GM19395 (cell line): ENCODE data around the gene U2AF2.
A peak's percentile ranks its signal among the peaks of the same experiment; 100 is the strongest.

Experiments used
- ATAC-seq: cut with Tn5 transposase; IDR thresholded peaks from one replicate; pipeline ENCODE4 v1.9.1; 2021; ENCODE audit warnings: mild to moderate bottlenecking, moderate library complexity; ENCODE audit not compliant: unreplicated experiment

Gene U2AF2

DNA sequence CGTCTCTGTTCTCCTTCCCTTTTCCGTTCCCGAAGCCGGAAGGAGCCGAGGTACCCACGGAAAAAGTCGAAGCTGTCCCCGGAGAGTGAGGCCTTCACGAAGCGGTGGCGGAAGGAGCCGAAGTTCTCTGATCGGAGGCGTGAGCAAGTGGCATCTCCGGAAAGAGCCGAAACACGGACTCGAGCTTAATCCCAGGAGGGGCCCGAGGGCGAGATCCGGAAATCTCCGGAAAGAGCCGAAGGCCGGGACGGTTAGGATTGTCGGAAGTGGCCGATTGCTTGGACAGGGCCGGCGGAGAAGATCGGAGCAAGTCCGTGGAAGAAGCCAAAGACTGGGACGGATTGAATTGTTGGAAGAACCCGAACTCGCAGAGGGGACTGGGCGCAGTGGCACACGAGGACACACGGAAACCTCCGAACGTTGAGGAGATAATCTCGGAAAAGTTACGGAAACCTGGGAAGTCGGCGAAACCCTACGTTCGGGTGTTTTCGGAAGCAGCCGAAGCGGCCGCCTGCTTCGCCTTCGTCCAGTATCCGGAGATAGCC lies 440 bp upstream of the U2AF2 start:
- ATAC-seq: peak; percentile 56

- no peak for ATAC-seq
Observed at GRCh38 chr19:55655648-55656040, 809 bp downstream of the U2AF2 start.

DNA sequence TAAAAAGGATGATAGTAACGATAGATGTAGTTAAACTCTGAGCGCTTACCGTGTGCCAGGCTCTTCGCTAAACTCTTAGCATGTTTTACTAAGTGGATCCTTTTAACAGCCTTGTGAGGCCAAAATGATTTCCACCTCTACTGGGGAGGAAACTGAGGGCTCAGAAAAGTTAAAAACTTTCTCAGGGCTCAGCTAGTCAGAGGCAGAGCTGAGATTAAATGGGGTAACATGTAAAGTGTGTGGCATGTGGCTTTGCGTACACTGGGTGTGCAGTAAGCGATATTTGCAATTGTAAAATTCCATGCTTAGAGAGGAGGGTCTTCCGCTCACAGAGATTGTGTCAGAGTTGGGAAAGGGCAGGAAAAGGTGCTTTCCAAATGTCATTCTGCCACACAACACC lies 1.7 kb downstream of the U2AF2 start:
- no peak for ATAC-seq

DNA sequence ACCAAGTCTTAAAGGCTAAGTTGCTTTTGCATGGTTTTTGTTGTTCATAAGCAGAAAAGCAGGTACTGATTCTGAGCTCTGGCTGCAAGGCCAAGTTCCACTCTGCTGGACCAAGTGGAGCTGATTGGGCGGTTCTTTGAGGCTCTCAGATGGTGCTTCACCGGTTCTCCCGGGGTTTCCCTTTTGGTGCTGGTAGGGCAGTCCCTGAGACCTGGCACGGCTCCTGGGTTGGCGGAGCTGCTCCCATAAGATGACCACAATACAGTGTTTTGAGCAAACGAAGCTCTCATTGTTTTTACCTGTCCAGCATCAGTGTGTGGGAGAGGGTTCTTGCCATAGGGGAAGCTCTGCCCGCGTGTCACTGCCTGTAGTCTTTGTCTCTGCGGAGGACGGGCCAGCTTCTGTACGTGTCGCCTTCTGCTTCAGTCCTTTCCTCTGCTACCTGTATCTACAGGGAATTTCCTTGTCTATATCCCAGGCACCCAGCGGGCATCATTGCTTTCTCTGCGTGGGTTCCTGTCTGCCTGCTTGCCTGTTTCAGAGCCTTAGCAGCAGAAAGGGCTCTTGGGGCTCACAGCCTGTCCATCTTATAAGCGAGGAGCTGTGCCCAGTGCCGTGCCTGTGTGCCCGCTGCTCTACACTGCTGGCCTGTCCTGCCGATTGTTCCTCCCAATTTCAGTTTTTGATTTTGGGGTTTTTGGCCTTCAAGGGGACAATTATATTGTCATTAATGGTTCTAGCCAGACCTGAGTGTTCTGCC lies 2.3 kb downstream of the U2AF2 start:
- ATAC-seq: no peak

- no peak for ATAC-seq
Observed at GRCh38 chr19:55658846-55659459, 4.1 kb downstream of the U2AF2 start.

DNA sequence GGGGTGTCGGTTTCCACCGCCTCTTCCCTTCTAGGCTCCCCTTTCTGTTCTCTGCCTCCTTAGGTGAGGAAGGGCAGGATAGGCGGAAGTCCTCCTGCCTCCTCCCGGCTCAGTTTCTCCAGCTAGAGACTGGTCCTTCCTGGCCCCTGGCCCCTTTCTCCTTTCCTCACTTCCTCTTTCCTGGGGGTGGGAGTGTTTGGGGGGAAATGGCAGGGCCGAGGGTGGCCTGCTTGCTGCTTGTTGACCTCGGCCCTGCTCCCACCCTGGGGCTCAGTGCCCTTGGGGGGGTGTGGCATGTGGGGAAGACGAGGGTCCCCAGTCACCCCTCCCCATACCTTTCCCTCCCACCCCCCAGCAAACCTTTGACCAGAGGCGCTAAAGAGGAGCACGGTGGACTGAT lies 5.0 kb downstream of the U2AF2 start:
- no peak for ATAC-seq

- no peak for ATAC-seq
Observed at GRCh38 chr19:55660404-55660803, 5.6 kb downstream of the U2AF2 start.

GRCh38 chr19:55660991-55661390 lies 6.2 kb downstream of the U2AF2 start:
- no peak for ATAC-seq

DNA sequence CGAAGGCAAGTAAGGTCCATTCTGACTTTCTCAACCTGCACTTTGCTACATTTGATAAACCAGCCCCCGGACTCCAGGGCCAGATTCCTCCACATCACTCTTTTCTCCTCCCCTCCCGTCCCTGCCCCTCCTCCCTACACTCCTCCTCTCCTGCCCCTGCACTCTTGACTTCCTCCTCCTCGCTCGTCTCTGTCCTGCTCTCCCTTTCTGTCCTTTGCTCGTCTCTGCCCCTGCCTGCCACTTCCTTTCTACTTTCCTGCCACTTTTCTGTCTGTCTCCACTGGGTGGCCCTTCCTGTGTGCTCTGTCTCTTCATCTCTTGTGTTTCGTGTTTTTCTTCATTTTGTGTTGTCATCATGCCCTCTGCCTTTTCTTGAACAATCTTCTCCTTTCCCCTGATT lies 7.0 kb downstream of the U2AF2 start:
- no peak for ATAC-seq

DNA sequence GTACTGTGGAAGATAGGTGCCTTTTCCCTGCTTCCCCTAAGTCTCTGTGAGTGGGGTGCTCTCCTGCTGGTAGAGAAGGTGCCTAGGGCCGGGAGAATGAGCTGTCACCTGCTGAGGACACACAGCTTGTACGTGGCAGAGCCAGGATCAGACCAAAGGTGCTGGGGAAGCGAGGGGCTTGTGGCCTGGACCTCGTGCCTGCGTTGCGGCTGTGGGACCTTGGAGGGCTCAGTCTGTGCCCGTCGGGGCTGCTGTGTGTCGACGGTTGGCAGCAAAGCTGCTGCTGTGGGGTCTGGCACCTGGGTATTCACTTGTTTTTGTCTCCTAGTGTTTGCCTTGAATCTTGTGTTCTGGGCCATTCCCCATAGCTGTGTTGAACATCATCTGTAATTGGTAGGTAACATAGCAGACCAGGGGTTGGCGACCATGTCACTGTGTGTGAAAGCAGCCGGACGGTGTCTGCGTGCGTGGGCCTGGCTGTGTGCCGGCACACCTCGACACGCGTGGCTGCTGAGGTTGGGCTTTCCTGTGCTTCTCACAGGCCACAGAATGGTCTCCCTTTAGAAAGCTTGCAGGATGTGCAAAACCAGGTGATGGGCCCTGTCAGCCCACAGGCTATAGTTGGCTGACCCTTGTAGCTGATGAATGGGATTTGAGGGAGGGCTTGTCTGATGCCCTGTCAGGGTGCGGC lies 9.2 kb downstream of the U2AF2 start:
- ATAC-seq: no peak

- ATAC-seq: no peak
Observed at GRCh38 chr19:55666343-55667005, 11.6 kb downstream of the U2AF2 start.

- ATAC-seq: no peak
Observed at GRCh38 chr19:55667006-55667381, 12.2 kb downstream of the U2AF2 start.

- ATAC-seq: no peak
Observed at GRCh38 chr19:55667511-55667910, 12.7 kb downstream of the U2AF2 start.

DNA sequence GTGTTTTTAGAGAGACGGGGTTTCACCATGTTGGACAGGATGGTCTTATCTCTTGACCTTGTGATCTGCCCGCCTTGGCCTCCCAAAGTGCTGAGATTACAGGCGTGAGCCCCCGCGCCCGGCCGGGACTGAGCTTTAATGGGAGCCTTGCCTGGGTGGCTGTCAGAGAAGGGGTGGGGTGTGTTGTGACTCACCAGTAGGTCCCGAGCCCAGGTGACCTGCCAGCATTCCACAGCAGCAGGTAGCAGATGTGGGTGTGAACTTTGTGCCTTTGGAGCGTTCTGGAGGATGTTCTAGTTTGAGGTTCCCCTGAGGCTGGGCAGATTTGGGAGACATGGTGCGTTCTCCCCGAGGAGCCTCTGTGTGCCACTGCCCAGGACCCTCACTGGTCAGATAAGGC lies 13.1 kb downstream of the U2AF2 start:
- no peak for ATAC-seq

DNA sequence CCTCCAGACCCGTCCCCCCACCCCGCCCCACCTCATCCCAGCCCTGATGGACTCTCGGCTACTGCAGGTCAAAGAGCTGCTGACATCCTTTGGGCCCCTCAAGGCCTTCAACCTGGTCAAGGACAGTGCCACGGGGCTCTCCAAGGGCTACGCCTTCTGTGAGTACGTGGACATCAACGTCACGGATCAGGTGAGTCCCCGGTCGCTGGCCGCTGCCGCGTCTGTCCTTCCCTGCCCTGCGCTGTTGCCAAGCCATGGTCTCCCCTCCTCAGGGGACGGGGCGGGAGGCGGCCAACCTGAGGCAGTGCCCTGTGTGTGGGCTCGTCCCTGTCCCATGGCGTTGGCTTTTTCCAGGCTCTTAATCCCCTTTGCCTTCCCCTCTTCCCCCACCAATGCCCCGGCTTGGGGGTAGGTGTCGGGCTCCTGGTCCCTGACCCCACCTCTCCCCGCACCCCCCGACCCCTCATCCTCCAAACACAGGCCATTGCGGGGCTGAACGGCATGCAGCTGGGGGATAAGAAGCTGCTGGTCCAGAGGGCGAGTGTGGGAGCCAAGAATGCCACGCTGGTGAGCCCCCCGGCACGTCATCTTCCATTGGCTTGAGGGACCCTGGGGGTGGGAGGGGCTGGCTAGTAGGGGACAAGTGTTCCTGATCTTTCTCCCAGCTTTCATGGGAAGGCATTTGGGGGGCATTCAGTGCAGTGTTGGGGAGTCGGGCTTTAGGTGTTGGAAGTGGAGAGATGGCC lies 13.9 kb downstream of the U2AF2 start:
- no peak for ATAC-seq

DNA sequence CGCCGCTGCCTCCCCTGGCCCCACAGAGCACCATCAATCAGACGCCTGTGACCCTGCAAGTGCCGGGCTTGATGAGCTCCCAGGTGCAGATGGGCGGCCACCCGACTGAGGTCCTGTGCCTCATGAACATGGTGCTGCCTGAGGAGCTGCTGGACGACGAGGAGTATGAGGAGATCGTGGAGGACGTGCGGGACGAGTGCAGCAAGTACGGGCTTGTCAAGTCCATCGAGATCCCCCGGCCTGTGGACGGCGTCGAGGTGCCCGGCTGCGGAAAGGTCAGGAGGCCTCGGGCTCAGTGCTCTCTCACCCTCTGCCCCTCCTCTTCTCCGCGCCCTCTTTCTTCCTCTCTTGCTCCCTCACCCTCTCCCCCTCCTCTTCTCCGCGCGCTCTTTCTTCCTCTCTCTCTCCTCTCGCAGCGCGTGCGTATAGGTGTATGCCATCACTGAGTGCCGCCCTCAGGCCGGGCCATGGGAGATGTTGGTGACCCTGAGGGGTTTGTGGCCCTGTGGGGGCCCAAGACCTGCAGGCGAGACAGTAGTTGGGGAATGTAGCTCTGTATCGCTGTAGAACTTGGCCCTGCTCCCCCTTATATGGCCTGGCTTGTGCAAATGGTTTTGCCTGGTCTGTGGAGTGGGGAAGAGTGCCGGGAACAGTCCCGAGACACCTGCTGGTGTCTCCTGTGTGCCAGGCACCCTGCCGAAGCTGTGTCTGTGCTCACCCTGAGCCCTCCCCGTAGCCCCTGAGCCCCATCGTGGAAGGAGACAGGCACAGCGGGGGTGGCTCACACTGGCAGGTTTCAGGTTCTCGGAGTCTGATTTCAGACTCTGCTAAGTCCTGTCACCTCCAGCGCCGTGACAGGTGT lies 14.8 kb downstream of the U2AF2 start:
- ATAC-seq: no peak

GRCh38 chr19:55670280-55671053 lies 15.6 kb downstream of the U2AF2 start:
- no peak for ATAC-seq

DNA sequence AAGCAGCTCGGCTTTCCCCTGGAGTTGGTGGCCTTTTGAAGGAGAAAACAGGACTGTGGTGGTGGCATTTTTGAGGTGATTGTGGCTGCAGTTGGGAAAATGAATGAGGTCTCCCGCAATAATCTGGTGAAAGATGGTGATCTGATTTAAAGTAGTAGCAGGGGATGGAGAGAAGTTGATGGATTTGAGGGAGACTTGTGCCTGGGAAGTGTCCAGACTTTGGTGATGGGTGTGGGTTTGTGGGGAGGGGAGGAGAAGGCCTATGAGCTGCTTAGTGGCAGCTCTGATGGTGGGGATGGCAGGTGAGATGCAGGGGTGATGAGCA lies 16.2 kb downstream of the U2AF2 start:
- no peak for ATAC-seq

- ATAC-seq: no peak
Observed at GRCh38 chr19:55672418-55672817, 17.6 kb downstream of the U2AF2 start.
